ENCODE results near the gene TNFAIP1. TPM values are rescaled to one million over a fixed set of nuclear protein-coding genes. Genes with fewer than 3 reads are reported as not detected.

Gene TNFAIP1, protein sequence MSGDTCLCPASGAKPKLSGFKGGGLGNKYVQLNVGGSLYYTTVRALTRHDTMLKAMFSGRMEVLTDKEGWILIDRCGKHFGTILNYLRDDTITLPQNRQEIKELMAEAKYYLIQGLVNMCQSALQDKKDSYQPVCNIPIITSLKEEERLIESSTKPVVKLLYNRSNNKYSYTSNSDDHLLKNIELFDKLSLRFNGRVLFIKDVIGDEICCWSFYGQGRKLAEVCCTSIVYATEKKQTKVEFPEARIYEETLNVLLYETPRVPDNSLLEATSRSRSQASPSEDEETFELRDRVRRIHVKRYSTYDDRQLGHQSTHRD
- 44.4 to 51.9 TPM (median 50.6 TPM) in 5 replicates for total RNA-seq (2022; extraction: Qiagen RNA extraction; ENCODE audit: low read depth)

DNA sequence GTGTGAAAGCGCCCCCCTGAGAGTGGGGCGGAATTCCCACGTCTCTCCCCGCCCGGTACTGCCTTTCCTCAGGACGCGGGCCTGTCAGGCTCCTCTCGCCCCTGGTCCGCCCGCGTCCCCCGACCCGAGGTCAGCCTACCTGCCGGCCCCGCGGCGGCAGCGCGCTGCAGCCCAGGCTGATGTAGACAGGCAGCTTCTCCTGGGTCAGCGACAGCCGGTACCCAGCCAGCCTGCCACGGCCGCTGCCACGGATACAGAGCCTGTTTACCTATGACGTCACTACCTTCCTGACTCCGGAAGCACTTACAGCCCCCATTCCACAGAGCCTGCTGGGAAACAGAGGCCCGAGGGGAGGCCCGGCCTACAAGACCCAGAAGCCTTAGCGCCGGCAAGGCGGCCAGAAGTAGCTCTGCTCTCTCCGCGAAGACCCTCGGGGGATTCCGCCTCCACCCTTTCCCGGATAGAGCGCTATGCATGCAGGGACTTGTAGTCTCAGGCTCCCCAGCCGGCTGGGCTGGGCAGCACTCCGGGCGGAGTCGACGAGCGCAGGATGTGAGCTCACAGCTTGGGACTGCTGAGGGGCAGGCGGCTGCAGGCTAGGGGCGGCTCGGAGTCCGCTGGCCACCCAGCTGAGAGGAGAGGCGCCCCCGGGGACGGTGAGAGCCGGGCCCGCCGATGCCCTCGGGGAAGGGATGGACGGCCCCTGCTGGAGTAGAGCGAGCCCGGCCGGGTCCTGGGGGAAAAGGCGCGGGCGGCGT lies at the start of gene TNFAIP1, which contains the start of gene IFT20:
TSS of gene TNFAIP1 (plus strand) at position 561 of the 758 bp plus-strand sequence. CDS start 3,761 bp downstream, outside the sequence.
TSS of gene IFT20 (minus strand) at position 272 of the 758 bp plus-strand sequence. CDS start 3,487 bp downstream, outside the sequence.

DNA sequence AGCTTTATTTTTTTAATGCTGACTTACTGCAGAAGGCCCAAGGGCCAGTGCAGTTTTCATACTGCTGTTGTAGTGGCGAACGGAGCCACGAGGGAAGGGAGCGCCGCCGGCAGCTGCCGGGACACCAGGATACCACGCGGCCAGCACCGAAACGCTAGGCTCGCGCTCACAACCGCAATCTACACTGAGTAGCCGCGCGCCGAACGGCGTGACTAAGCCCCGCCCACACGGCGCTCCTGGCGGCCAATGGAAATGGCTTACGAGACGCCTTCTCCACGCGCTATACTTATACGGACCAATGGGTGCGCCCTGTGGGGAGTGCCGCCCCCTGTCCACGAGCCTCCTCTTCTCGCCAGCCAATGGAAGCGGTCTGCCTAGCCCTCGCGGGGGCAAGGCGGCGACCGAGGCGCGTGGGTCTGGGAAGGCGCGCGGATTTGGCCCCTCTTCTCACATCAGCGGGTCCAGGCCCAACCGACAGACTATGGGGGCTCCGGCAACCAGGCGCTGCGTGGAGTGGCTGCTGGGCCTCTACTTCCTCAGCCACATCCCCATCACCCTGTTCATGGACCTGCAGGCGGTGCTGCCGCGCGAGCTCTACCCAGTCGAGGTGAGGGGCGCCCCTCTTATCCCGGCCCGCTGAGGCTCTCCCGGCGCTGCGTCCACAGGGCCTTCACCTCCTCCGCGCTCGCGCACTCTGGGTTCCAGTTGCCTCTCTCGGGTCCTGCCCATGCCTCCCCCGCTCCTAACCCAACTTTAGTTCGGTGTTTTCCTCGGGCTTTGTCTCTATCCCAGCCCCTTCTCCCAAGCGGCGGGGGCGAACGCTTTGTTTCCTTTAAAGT lies 16.6 kb upstream of the TNFAIP1 start, which contains the start of gene TMEM97:
TSS of gene TMEM97 (plus strand) at position 442 of the 839 bp plus-strand sequence. CDS start at position 482, 40 bp downstream.

DNA sequence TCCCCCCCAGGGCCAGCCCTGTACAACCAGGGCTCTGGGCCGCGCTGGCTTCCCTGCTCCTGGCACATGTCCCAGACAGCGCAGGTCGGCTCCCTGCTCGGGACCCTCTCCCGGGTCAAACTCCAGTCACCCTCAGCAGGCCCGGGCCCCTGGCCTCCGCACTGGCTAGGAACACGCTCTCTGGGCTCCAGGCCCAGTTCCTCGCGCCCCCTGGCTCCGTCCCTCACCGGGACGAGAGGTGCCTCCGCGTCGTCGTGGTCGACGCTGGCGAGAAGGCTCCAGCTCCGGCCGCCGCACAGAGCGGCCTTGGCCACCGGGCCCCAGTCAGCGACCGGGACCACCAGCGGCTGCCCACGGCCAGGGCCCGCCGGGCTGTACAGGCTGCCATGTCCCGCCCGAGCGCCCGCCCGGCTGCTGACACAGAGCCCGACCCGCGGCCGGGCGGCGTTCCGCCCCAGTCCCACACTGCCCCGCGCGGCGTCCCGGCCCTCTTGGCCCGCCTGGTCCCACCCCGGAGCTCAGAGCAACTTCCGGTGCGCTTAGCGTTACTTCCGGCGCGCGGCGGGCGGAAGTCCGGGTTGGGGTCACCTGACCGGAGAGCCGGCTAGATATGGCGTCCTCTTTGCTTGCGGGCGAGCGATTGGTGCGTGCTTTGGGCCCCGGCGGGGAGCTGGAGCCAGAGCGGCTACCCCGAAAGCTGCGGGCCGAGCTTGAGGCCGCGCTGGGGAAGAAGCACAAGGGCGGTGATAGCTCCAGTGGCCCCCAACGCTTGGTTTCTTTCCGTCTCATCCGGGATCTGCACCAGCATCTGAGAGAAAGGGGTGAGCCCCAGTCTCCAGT lies 21.7 kb downstream of the TNFAIP1 start, which contains the start of gene POLDIP2:
TSS of gene POLDIP2 (minus strand) at position 467 of the 840 bp plus-strand sequence. CDS start at position 388, 79 bp downstream.

DNA sequence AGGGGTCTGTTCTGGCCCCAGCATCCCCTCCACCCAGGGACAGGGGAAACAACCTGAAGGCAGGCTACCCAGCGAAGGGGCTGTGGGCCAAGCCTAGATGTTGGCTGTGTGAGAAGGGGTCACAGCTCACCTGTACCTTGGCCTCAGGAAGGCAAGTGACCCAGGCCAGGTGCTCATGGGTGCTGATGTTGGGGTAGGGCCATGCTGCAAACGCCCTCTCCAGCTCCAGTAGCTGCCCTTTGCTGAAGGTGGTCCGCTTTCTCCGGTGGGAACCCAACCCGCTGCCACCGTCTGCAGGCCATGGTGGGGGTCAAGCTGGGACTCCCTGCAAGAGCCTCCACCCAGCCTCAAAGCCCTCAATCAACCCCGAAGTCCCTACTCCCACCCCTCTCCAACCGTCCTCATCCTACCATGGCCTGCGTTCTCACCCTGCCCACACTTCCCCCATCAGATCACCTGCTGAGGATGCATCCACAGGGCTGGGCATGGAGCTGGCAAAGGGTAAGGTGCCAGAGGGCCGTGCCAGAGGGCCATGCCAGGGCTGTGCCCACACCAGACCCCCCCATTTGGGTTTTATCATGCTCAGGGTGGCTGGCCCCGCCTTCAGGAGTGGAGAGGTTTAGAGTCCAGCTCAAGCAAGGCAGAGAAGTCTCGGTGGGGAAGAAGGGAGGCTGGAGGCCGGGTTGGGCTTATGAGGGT lies 29.3 kb downstream of the TNFAIP1 start, which contains the start of gene SEBOX:
TSS of gene SEBOX (minus strand) at position 535 of the 699 bp plus-strand sequence. CDS start at position 487, 48 bp downstream.

DNA sequence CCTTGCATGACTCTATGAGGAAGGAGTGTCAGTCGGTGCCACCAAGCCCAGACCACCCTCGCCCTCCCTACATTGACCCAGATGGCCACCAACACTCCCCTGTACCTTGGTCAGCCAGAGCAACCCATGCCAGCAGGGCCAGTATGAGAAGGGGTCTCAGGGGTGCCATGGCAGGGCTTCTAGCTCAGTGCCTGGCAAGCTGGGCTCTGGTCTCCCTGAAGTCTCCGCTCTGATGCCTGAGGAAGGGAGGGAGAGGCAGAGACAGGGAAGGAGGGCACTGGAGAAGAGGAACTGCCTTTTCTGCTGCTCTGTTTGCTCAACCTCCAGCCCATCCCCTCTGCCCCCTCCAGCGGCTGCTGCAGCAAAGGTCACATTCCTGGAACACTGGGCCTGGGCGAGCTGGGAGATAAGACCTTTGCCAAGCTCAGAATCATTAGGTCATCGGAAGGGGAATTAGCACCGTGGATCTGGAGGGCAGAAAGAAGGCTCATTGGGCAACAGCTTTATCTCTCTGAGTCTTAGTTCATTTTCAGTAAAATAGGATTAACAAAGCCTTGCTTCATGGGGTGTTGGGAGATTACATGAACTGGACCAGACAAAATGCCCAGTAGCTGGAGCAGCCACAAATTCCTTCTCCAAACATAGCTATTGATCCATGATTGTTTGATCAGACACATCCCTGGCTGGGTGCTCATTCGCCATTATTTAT lies 34.6 kb downstream of the TNFAIP1 start, which contains the start of gene VTN:
TSS of gene VTN (minus strand) at position 273 of the 709 bp plus-strand sequence. CDS start at position 169, 104 bp downstream.

DNA sequence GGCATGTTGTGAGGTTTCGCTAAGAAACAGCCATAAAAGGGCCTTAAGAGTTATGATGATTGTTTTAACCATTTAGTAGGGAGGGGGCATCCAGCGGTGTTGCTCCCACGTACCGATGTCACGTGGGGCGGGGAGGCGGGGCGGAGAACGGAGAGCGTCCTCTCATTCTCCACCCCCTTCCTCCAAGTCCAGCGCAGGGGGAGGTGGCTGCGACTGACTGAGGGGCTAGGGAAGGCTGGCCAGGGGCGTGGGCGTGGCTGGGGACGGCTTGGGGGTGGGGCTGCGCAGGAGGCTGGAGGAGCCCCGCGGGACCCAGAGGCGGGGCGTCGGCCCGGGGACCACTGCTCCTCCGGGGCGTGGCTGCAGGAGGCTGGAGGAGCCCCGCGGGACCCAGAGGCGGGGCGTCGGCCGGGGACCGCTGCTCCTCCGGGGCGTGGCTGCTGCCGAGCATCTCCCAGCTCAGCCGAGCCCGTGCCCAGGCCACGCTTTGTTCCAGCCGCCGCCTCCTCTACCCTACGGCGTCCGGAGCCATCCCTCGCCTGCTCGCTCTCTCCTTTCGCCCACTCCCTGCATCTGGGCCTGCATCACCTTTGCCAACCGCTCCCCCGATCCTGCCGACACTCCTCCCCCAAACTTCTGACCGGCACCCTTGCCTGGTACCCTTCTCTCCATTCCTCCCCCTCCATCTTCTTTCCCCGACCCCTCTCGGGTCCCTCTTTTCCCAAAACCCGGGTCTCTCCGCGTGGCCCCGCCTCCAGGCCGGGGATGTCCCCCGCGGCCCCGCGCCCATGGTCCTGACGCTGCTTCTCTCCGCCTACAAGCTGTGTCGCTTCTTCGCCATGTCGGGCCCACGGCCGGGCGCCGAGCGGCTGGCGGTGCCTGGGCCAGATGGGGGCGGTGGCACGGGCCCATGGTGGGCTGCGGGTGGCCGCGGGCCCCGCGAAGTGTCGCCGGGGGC lies 36.0 kb downstream of the TNFAIP1 start, which contains the start of gene SARM1:
TSS of gene SARM1 (plus strand) at position 450 of the 958 bp plus-strand sequence. CDS start at position 789, 339 bp downstream.

Other genes starting within 250 kb of the TNFAIP1 start
- 49.5 to 52.7 TPM (median 50.6 TPM) in 5 replicates for gene TMEM97, start 16.6 kb upstream of the TNFAIP1 start, total RNA-seq (2022; extraction: Qiagen RNA extraction; ENCODE audit: low read depth)
- 54.4 to 57.2 TPM (median 56.4 TPM) in 5 replicates for gene IFT20, start 289 bp upstream of the TNFAIP1 start, total RNA-seq (2022; extraction: Qiagen RNA extraction; ENCODE audit: low read depth)
- 132 to 168 TPM (median 161 TPM) in 5 replicates for gene POLDIP2, start 21.8 kb downstream of the TNFAIP1 start, total RNA-seq (2022; extraction: Qiagen RNA extraction; ENCODE audit: low read depth)
- not detected in 5 replicates for gene SEBOX, start 29.4 kb downstream of the TNFAIP1 start, total RNA-seq (2022; extraction: Qiagen RNA extraction; ENCODE audit: low read depth)
- gene VTN, start 34.5 kb downstream of the TNFAIP1 start, total RNA-seq (2022; extraction: Qiagen RNA extraction; ENCODE audit: low read depth) = 17.3 to 26.7 TPM (median 18.8 TPM) in 5 replicates
- 4.9 to 6.0 TPM (median 5.3 TPM) in 5 replicates for gene SARM1, start 35.9 kb downstream of the TNFAIP1 start, total RNA-seq (2022; extraction: Qiagen RNA extraction; ENCODE audit: low read depth)
- 18.5 to 23.4 TPM (median 21.3 TPM) in 5 replicates for gene SLC46A1, start 70.5 kb downstream of the TNFAIP1 start, total RNA-seq (2022; extraction: Qiagen RNA extraction; ENCODE audit: low read depth)
- 0.06 to 0.21 TPM (median 0.13 TPM) in 4 of 5 replicates, not detected in the other for gene SLC13A2, start 137.9 kb downstream of the TNFAIP1 start, total RNA-seq (2022; extraction: Qiagen RNA extraction; ENCODE audit: low read depth)
- 0.02 to 0.20 TPM (median 0.04 TPM) in 3 of 5 replicates, not detected in the others for gene FOXN1, start 170.6 kb downstream of the TNFAIP1 start, total RNA-seq (2022; extraction: Qiagen RNA extraction; ENCODE audit: low read depth)
- 26.8 to 35.3 TPM (median 27.5 TPM) in 5 replicates for gene UNC119, start 216.9 kb downstream of the TNFAIP1 start, total RNA-seq (2022; extraction: Qiagen RNA extraction; ENCODE audit: low read depth)
- gene PIGS, start 235.8 kb downstream of the TNFAIP1 start, total RNA-seq (2022; extraction: Qiagen RNA extraction; ENCODE audit: low read depth) = 53.8 to 66.3 TPM (median 62.8 TPM) in 5 replicates
- 1.2 to 2.5 TPM (median 1.9 TPM) in 5 replicates for gene ALDOC, start 241.1 kb downstream of the TNFAIP1 start, total RNA-seq (2022; extraction: Qiagen RNA extraction; ENCODE audit: low read depth)

All from A549 treated with CpdA at 1 μM for 4 hours (cell line).